ENCODE measurements around the gene WFDC1.
A peak's percentile ranks its signal among the peaks of the same experiment; 100 is the strongest.

Gene WFDC1

DNA sequence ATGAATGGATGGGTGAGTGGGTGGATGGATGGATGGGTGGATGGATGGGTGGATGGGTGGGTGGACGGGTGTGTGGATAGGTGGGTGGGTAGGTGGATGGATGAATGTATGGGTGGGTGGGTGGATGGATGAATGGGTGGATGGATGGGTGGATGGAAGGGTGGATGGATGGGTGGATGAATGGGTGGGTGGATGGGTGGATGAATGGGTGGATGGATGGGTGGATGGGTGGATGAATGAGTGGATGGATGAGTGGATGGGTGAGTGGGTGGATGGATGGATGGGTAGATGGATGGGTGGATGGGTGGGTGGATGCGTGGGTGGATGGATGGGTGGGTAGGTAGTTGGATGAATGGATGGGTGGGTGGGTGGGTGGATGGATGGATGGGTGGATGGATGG is 60.5 kb downstream of the WFDC1 start:
- DNase-seq (ENCODE audit: low read depth), result no peak

DNA sequence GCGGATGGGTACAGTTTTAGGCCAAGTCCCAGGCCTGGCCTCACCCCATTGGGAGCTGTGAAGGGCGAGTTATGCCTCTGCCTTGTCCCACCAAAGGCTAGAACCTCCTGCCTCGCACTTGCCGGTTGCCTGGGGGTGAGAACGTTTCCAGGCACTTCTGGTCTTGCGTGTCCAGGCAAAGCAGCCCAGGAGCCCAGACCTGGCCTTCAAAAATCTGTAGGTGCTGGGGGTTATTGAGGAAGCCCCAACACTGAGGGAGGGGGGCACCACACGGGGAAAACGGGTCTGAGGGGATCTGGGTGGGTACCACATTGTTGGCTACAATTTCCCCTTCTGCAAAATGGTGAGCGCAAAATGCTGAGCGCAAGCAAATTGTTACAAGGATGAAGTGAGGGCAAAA is 61.5 kb downstream of the WFDC1 start:
- no peak for DNase-seq (ENCODE audit: low read depth)

DNA sequence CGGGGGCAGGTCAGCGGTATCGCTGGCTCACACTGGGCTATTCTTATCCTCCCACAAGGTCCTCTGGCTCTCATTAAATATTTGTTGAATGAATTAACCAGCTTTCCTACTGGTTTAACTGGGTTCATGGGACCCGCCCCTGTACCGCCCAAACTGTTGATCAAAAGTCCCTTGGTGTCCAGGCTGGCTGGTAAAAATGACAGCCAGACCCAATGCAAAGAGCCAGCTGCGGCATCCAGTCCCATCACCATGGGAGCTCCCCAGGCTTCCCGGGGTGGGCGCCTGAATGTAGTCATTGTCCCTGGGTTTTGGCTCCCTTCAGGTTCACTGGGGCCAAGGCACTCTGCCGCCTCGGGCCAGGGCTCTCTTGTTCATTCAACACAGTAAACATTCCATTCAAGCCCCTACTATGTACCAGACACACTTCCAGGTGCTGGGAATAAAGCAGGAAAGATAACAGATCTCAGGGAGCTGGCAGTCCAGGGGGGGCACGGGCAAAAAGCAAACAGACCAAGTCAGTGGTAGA is 62.0 kb downstream of the WFDC1 start:
- no peak for DNase-seq (ENCODE audit: low read depth)

DNA sequence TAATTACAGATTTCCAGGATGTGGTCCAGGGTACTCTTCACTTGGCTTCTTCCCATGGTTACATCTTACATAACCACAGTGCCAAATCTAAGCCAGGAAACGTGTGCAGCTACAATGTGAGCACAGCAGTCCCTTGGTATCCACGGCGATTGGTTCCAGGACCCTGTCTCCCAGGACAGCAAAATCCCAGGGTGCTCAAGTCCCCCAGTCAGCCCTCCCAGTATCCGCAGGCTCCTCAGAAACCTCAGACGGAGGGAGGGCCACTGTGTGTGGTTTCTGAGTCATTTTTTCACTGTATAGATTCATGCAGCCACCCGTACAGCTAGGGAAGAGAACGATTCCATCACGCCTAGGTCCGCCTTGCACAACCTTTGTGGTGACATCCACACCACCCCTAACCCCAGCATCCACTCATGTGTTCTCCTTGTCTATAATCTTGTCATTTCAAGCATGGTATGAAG is 62.5 kb downstream of the WFDC1 start:
- peak; percentile 14 for DNase-seq (ENCODE audit: low read depth)

DNA sequence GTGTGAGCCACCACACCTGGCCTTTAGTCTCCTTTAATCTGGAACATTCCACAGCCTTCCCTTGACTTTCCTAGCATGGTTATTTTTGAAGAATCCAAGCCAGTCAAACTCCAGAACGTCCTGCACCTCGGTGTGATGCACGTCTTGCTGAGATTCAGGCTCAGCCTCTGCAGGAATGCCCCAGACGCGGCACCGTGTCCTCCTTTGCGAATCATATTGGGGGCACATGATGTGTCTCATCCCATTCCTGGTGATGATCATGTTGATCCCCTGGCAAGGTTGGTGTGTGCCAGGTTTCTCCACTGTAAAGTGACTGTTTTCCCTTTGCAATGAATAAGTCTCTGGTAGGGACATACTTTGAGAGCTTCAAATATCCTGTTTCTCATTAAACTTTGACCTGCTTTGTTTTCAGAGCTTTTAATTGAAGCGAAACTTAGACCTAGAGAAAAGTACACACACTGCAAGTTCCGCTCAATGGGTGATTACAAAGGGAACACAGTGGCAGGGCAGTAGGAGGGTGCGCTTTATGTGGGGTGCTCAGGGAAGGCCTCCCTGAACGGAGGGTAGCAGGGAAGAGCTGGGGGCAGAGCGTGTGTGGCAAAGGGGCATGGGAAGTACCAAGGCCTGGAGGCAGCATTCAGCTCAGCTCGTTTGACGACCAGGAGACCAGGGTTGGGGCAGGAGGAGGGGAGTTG is 64.1 kb downstream of the WFDC1 start:
- no peak for DNase-seq (ENCODE audit: low read depth)

DNA sequence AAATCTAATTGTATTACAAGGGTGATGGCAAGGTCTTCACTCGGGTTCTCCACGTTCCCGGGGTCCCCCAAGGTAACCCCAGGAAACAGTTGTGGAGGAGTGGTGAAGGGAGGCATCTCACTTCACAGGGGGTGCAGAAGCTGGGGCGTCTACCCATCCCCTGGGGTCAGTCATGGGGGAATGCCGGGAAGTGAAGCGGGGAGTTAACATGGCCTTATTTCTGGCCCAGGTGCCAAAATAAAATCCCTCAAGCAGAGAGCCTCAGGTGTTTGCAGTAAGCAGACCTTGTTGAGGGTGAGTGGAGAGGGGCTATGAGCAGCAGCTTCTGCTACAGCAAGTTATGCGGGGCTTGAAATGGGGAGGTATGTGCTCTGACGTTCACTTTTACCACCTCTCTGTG is 64.6 kb downstream of the WFDC1 start:
- no peak for DNase-seq (ENCODE audit: low read depth)

DNA sequence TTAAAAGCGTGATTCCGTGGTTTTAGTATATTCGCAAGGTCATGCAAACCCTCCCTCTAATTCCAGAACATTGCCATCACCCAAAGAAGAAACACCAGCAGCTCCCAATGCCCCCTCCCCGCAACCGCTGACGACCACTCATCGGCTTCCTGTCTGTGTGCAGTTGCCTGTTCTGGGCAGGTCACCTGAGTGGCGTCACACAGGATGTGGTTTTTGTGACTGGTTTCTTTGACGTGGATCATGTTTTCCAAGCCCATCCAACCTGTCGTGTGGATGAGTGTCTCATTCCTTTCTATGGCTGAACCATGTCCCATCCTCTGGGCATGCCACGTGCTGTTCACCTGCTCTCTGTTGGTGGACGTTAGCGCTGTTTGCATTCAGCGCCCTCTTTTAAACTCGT is 65.5 kb downstream of the WFDC1 start:
- peak; percentile 46 for DNase-seq (ENCODE audit: low read depth)

DNA sequence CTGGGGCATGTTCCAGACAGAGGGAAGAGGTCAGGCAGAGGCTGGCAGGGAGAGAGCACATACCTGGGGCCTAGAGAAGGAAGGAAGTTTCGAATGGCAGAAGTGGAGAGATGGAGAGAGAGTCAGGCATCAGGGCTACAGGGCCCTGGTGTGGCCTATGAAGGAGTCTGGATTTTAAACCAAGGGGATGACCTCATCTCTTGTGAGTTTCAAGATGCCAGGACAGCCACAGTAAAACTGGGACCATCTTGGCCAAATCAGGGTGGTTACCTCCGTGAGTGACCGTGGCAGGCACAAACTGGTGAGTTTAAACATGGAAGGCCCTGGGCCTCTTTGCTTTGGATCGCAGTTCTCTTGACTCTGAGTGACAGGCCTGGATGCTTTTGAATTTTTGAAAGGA is 66.1 kb downstream of the WFDC1 start:
- DNase-seq (ENCODE audit: low read depth), result no peak

DNA sequence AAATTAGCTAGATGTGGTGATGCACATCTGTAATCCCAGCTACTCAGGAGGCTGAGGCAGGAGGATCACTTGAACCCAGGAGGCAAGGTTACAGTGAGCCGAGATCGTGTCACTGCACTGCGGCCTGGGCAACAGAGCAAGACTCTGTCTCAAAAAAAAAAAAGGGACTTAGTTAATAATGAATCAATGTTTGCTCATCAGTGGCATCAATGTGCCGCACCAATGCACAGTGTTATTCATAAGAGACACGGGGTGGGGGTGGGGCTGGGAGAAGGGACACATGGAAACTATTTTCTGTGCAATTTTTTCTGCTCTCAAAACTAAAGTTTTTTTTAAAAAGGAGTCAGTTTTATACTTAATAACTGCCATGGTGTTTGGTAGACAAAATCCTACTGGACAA is 66.9 kb downstream of the WFDC1 start:
- DNase-seq (ENCODE audit: low read depth), result no peak

DNA sequence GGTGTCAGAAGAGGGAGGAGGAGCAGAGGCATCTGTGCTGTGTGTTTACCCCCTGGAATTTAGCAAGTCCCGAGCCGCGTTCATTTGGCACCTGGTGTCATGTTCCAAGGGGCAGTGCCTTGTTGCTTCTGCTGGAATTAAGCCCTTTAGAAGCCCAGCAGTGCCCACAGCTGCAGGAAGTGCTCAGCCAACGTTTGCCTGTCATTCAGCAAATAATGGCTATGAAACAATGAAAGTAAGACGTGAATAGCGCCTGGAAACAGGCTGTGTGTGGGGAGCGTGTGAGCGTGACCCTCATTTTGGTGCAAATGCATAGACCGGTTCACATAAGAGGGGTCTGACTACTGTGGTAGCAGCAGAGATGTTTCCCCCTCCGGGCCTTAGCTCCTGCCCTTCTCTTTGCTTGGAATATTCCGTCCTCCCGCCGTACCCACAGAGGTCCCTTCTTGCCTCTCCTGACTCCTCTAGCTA is 67.8 kb downstream of the WFDC1 start:
- no peak for DNase-seq (ENCODE audit: low read depth)

DNA sequence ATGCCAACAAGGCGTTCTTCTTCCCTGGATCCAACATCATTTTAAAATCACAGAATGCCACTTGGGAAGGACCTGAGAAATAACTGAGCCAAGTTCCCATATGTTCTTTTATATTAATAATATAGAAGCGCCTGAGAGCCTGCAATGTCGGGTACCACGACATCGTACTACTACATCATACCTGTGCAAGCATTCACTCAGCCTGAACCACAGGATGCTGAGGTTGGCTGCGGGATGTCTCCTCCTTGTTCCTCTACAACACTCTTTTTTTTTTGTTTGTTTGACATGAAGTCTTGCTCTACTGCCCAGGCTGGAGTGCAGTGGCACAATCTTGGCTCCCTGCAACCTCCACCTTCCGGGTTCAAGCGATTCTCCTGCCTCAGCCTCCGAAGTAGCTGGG is 71.5 kb downstream of the WFDC1 start:
- no peak for DNase-seq (ENCODE audit: low read depth)

DNA sequence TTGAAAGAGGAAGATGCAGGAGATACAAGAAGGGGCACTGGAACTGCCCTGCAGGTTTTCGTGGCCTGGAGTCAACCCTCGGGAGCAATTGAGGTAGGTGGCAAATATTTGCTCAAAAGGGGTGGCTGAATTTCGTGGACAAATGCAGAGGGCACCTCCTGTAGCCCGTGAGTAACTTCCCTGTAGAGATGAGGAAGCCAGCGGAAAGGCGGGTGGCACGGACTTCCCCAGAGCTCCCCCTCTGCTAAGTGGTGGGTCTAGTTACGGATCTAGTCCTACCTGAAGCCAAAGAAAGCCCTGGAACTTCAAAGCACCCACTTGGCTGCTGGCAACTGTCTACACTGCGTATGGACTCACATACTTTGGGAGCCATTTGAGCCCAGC is 72.6 kb downstream of the WFDC1 start:
- no peak for DNase-seq (ENCODE audit: low read depth)

DNA sequence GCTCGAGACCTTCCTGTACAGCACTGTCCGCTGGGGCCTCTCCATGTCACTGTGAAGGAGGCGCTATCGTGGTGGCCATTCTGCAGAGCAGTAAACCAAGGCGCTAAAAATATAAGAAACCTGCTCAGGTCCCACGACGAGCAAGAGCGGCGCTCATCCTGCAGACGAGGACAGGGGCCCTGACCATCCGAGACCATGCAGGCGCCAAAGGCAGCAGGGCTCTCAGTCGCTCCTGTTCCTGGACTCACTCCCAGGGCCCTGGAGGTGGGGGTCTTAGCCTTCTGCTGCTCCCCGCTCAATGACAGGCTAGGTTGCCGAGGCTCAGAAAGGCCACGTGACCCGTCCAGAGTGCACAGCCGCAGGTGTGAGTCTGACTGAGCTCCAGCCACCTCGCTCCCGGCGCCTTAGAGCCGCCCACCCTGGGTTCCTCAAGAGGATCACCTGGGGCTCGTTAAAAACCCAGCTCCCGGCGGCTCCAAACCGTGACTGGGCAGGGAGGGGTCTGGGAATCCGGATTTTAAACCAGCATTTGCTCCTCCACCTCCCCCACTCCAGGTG is 73.2 kb downstream of the WFDC1 start:
- no peak for DNase-seq (ENCODE audit: low read depth)

DNA sequence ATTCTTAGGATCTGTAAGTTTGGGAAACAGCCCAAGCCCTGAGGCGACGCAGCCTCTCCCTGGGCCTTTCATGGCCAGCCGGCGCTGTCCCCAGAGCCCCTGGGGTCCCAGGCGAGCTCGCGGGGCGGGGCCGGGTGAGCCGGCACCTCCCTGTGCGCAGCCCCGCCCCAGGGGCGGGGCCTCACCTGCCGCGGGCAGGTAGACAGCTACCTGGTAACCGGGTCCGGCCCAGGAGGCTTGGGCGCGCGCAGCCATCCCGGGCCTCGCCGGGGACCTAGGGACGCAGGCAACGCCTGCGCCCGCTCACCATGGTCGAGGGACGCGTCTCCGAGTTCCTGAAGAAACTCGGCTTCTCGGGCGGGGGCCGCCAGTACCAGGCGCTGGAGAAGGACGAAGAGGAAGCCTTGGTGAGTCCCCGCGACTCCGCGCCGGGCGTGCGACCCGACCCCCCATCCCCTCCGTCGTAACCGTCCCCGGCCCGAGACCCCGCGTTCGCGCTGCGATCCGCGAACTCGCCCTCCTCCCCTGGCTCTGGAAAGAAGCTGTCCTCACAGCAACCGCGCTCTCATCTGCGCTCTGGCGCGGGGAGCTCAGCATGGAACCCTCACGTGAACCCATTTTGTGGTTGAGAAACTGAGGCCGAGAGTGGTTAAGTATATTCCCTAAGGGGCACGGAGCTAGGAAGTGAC is 73.8 kb downstream of the WFDC1 start, which contains the start of gene ATP2C2:
ATP2C2 (plus strand) TSS at position 231 of the 689 bp plus-strand sequence; CDS start at position 309, 78 bp downstream.
- no peak for DNase-seq (ENCODE audit: low read depth)

DNA sequence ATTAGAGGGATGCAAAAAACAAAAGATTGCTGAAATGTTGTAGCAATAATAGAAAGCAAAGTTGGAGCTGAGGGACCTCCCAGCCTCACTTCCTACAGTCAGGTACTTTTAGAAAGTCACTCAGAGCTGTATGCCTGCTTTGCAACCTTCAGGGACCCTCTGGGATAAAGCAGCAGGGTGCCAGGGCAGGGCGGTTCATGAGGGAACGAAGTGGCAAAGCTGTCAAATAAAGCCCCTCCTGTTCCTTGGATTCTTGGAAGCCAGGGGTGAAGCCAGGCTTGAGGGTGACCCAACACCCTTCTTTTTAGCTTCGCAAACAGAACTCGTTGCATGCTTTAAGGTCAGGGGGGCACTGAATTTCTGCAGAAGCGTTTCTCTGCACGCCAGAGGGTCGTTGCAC is 74.4 kb downstream of the WFDC1 start:
- DNase-seq (ENCODE audit: low read depth), result no peak

DNA sequence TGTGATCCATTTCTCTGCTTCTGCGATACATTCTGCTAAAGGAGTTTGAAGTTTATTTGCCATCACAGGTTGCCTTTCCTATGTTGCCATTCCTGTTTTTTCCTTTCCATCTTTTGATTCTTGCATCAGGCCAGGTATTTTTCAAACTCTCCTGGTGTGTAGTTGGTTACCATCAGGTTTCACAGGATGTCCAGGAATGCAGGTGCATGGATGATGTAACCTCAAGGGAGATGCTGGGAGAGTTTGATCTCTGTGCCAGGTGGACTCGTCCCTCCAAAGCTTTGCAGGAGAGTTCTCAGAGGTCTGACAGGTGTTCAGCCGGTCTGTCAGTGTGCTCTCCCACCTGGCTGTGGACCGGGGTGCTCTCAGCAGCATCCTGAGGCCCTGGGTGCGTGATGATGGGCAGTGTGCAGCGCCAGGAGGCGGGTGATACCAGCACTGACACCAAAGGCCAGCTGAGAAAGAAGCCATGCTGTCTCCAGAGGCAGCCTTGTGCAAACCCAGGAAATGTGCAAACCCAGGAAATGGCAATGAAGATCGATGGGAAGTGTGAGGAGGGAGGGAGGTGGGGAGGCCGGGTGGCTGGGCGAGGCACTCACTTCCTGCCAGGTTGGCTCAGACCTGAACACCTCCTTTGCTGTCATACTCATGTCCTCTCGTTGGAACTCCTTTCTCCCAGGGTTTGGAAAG is 75.4 kb downstream of the WFDC1 start:
- no peak for DNase-seq (ENCODE audit: low read depth)

DNA sequence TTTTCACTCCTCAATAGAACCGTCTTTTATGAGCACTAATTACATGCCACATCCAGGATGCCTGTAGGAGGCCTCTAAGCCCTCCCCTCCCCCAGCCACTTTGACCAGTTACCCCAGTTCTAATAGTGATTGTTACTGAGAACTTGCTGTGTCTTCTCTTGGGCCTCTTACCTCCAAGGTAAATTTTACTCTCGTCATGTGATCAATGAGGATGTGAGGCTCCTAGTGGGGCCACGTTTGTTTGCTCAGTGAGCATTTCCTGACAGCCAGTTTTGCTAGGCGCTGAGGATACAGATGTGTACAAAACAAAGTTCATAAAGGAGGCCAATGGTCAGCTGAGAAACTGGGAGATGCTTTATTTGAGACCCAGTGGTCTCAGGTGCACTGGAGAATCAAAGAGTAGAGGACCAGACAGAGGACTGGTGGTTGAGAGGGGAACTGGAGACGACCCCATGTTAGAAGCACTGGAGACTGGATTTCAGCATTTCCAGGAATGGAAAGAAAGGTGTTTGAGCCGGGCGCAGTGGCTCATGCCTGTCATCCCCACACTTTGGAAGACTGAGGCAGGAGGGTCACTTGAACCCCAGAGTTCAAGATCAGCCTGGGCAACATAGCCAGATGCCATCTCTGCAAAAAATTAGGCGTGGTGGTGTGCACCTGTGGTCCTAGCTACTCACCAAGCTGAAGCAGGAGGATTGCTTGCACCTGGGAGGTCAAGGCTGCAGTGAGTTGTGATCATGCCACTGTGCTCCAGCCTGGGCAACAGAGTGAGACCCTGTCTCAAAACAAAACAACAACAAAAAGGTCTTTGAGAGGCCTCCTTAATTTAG is 76.3 kb downstream of the WFDC1 start:
- DNase-seq (ENCODE audit: low read depth), result no peak

DNA sequence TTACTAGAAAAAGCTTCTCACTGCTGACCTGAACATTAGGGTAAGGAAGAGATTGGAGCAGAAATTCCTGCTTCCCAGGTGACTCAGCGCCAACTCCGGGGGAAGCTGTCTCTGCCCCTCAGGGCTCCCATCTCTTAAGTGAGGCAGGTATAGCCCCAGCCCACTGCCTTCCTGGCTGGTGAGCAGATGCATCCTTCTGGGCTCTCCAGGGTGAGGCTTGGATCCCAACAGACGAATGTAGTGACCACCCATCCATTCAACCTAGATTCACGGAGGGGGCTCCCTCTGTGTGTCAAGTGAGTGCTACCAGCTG is 76.8 kb downstream of the WFDC1 start:
- no peak for DNase-seq (ENCODE audit: low read depth)

DNA sequence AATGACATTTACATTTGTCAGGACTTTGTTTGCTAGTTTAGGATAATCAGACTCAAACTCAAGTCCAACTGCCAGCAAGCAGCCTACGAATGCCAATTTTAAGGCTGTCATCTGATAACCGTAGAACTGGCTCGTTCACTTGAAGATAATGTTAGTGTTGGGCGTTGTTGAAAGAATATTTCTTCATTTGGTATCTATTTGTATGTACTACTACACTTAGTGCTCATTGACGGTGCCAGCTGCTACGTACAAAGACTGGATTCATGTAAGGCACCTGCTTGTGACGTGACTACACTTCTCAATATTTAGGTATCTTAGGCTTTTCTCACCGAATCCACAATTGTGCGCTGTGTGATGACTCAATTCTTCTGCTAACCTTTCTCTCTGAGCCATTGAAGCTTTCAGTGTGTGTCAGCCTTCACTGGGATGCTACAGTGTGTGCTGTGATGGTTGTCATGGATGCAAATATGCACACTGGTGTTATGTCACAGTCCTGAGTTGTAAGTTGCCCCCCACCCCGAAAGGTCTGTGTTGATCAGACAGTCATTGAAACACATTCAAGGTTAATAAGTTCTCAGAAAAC is 79.3 kb downstream of the WFDC1 start:
- no peak for DNase-seq (ENCODE audit: low read depth)

DNA sequence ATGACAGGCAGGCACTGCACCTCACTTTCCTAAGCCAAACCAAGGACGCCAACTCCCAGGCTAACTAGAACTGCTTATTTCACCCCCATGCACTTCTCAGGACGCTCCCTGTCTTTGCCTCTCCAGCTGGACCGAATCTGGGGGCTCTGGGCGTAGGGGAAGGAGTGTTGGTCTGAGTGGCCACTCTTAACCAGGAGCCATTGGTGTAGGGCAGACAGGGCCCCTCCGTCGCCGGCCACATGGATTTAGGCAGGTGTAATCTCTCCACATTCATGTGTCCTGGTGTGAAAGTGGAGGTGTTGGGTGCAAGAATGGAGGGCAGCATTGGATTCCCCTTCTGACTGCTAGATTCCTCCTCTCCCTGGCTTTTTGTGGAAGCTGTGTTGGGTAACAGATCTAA is 83.4 kb downstream of the WFDC1 start:
- DNase-seq (ENCODE audit: low read depth), result no peak

DNA sequence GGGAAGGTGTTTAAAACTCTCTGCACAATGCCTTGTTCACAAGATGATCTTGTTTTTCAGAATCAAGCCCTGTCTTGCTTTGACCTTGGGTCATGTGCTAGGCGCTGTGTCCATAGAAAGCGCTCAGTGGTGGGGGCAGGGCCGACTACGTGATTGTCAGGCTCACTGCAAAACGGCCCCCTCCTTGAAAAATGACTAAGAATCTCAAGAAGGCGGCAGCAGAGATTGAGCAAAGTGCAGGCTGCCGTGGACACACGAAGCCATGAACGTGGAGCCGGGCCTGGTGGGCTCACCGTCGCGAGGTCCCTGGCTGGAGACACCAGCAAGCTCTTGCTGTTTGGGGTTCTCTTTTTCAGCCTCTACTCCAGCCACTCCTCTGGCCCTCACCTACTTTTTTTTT is 83.9 kb downstream of the WFDC1 start:
- no peak for DNase-seq (ENCODE audit: low read depth)
